BJ (cell line): ENCODE measurements around the gene SV2B. TPM values are rescaled to one million over a fixed set of nuclear protein-coding genes. Genes with fewer than 3 reads are reported as not detected.

Source experiments
- CTCF ChIA-PET: fragments of 350-600 bp; formaldehyde crosslinking; extraction: SDS; loops from one replicate; lab custom pipeline; 2021; ENCODE audit warnings: antibody characterized with exemption, inconsistent platforms; lab: Yijun Ruan, JAX
- POLR2A ChIA-PET: fragments of 300-600 bp; sonication (Branson Sonifier 250); formaldehyde crosslinking; extraction: SDS; loops from one replicate; lab custom pipeline; 2021; ENCODE audit warnings: antibody characterized with exemption; lab: Charles Lee
- DNase-seq: peaks from one replicate; pipeline ENCODE4 v3.0.0-alpha.2; 2011; ENCODE audit warnings: low read depth
- H3K27me3 ChIP-seq: 2 replicates; pipeline ENCODE4 v1.6.0; 2011; ENCODE audit warnings: low read length; ENCODE audit not compliant: control insufficient read depth, insufficient read depth
- H3K36me3 ChIP-seq: 2 replicates; pipeline ENCODE4 v1.5.1; 2011; ENCODE audit warnings: low read length; ENCODE audit not compliant: control insufficient read depth, insufficient read depth
- H3K4me3 ChIP-seq: 2 replicates; pipeline ENCODE4 v1.5.1; 2011; ENCODE audit warnings: low read depth, mild to moderate bottlenecking, control low read depth, low read length
- CTCF ChIP-seq: IDR thresholded peaks from 2 replicates; pipeline ENCODE4 v1.5.1; 2011; ENCODE audit warnings: low read depth, mild to moderate bottlenecking, control low read depth, inconsistent platforms, low read length, moderate library complexity; ENCODE audit not compliant: insufficient read depth
- polyA plus RNA-seq: library from polyadenylated mRNA; depleted of rRNA; stranded (reverse); fragments of >200 nt; gene quantifications from 2 replicates; pipeline ENCODE4 v1.2.3, GENCODE V29; 2011

Gene SV2B
- polyA plus RNA-seq, 1 experiment, result not detected

- ChIA-PET CTCF (no interaction called here), POLR2A (no interaction called here)
- no peak overlapping the region for H3K4me3 ChIP-seq
- no peak for DNase-seq
- H3K36me3 ChIP-seq, result no peaks in the 10 kb centered on the region
- TF ChIP-seq CTCF, result no peak
- no peaks in the 10 kb centered on the region for H3K27me3 ChIP-seq
These were observed 33.5 kb downstream of the SV2B start for GRCh38 chr15:91133511-91133910.

- ChIA-PET POLR2A (no interaction called here), CTCF (no interaction called here)
- H3K4me3 ChIP-seq, result no peak overlapping the region
- TF ChIP-seq CTCF, result no peak
- no peaks in the 10 kb centered on the region for H3K36me3 ChIP-seq
- DNase-seq, result no peak
- no peaks in the 10 kb centered on the region for H3K27me3 ChIP-seq
These were observed 35.4 kb downstream of the SV2B start for GRCh38 chr15:91135201-91136130.

- DNase-seq, result no peak
- no peak for TF ChIP-seq CTCF
- ChIA-PET POLR2A (no interaction called here), CTCF (interaction anchor here (1.9 kb wide), 1 partner anchor 9 kb away, joined by 4 read pairs; no protein-coding TSS in a partner anchor)
- no peak overlapping the region for H3K4me3 ChIP-seq
- H3K27me3 ChIP-seq, result no peaks in the 10 kb centered on the region
- H3K36me3 ChIP-seq, result no peaks in the 10 kb centered on the region
These were observed 36.4 kb downstream of the SV2B start for GRCh38 chr15:91136386-91136923.

GRCh38 chr15:91140601-91141000, 40.5 kb downstream of the SV2B start:
- POLR2A ChIA-PET, result no interaction called here
- H3K36me3 ChIP-seq, result no peaks in the 10 kb centered on the region
- no peak for DNase-seq
- CTCF ChIA-PET, result no interaction called here
- no peak overlapping the region for H3K4me3 ChIP-seq
- TF ChIP-seq CTCF, result no peak
- no peaks in the 10 kb centered on the region for H3K27me3 ChIP-seq

GRCh38 chr15:91141097-91141496, 41.0 kb downstream of the SV2B start:
- no peak for TF ChIP-seq CTCF
- CTCF ChIA-PET, result no interaction called here
- Histone ChIP-seq H3K36me3 (no peaks in the 10 kb centered on the region), H3K4me3 (no peak overlapping the region), H3K27me3 (no peaks in the 10 kb centered on the region)
- no peak for DNase-seq
- POLR2A ChIA-PET, result no interaction called here
